A549 (cell line): ENCODE measurements around the gene COBL.

Experiments
- BHLHE40 ChIP-seq: IDR thresholded peaks from 2 replicates; pipeline ENCODE4 v1.6.1; 2012; ENCODE audit warnings: low read depth, low read length, inconsistent platforms
- CTCF ChIP-seq: fragments of >200 bp; sonication (Bioruptor Twin); formaldehyde crosslinking; IDR thresholded peaks from 3 replicates; pipeline ENCODE4 v1.5.1; 2016
- HDAC2 ChIP-seq: fragments of 200-600 bp; sonication (generic); IDR thresholded peaks from 2 replicates; pipeline ENCODE4 v1.6.1; 2016
- KDM5A ChIP-seq: fragments of 200-600 bp; sonication (generic); IDR thresholded peaks from 2 replicates; pipeline ENCODE4 v1.6.1; 2016; ENCODE audit warnings: antibody characterized with exemption, mild to moderate bottlenecking
- MAFK ChIP-seq: fragments of 450-650 bp; IDR thresholded peaks from 2 replicates; pipeline ENCODE4 v1.6.1; 2014; ENCODE audit not compliant: partially characterized antibody
- POLR2A ChIP-seq: IDR thresholded peaks from 2 replicates; pipeline ENCODE4 v1.6.1; 2012; ENCODE audit warnings: mild to moderate bottlenecking, low read length
- RAD21 ChIP-seq, 2 experiments: fragments of >200 bp in 1 of 2; sonication (Bioruptor Twin) in 1 of 2; formaldehyde crosslinking in 1 of 2; IDR thresholded peaks in 1 of 2; conservative IDR thresholded peaks in 1 of 2; 2 replicates in 1 of 2; 3 replicates in 1 of 2; pipeline ENCODE4 v1.6.1; 2012 to 2018; ENCODE audit warnings: inconsistent platforms in 1 of 2
- USF2 ChIP-seq: fragments of 450-650 bp; IDR thresholded peaks from 2 replicates; pipeline ENCODE4 v1.6.1; 2014; ENCODE audit warnings: antibody characterized with exemption

- TF ChIP-seq POLR2A (no peak), KDM5A (no peak), BHLHE40 (no peak), USF2 (no peak), CTCF (no peak), RAD21 (conservative IDR thresholded peaks at IDR 0.05 in 1 of 2, IDR thresholded peaks at IDR 0.05 in 1 of 2) (no peak), MAFK (no peak), HDAC2 (no peak)
Observed at GRCh38 chr7:51289623-51290303, 26.8 kb downstream of the COBL start.
